Testis (tissue), 3 donors: ENCODE results near the gene LLGL2. TPM values are rescaled to one million over a fixed set of nuclear protein-coding genes. Genes with fewer than 3 reads are reported as not detected.
"Not testable (repeated sequence)": the region's sequence is repeated elsewhere in the genome, so short reads cannot be mapped to it uniquely, and the experiment has no call there.

Source experiments
- DNase-seq: peaks from one replicate; pipeline ENCODE4 v3.0.0-alpha.2; 2019
- H3K27ac ChIP-seq, 2 donors: fragments of 200-600 bp; sonication (generic); one replicate each; pipeline ENCODE4 v1.5.1; 2019
- H3K27me3 ChIP-seq: fragments of 200-600 bp; sonication (generic); one replicate; pipeline ENCODE4 v1.5.1; 2019
- H3K36me3 ChIP-seq: fragments of 200-600 bp; sonication (generic); one replicate; pipeline ENCODE4 v1.5.1; 2017; ENCODE audit warnings: low read depth; ENCODE audit errors: missing control alignments
- H3K4me1 ChIP-seq: fragments of 200-600 bp; sonication (generic); one replicate; pipeline ENCODE4 v1.5.1; 2019
- H3K4me3 ChIP-seq, 2 donors: fragments of 200-600 bp; sonication (generic); one replicate each; pipeline ENCODE4 v1.5.1; 2017 to 2019
- H3K9me3 ChIP-seq: fragments of 200-600 bp; sonication (generic); one replicate; pipeline ENCODE4 v1.5.1; 2017
- CTCF ChIP-seq, 3 experiments: fragments of 450-650 bp in 2 of 3; fragments of 200-600 bp in 1 of 3; sonication (generic) in 1 of 3; IDR thresholded peaks; one replicate each; pipeline ENCODE4 v1.5.1; 2016 to 2019; ENCODE audit warnings: antibody characterized with exemption in 3 of 3, mild to moderate bottlenecking in 2 of 3, moderate library complexity in 1 of 3
- POLR2A ChIP-seq: fragments of 450-650 bp; IDR thresholded peaks from one replicate; pipeline ENCODE4 v1.6.1; 2017; ENCODE audit warnings: antibody characterized with exemption, mild to moderate bottlenecking, moderate library complexity
- WGBS, 2 donors: methylation state at CpG; one replicate each; pipeline ENCODE4 v1.1.5; 2018; 5-methylcytosine and 5-hydroxymethylcytosine counted together
- intact Hi-C: fragments of 100-400 bp; cut with DNase I; formaldehyde crosslinking; loops from one replicate; pipeline ENCODE4 v1.15.1; 2023; ENCODE audit warnings: low total_unique reads
- polyA plus RNA-seq: library from polyadenylated mRNA; stranded (reverse); fragments of 350-450 nt; fragmentation: Illumina TruSeq; extraction: RNeasy Lipid Tissue Mini Kit (QIAGEN cat#74804); gene quantifications from one replicate; pipeline ENCODE4 v1.2.3, GENCODE V29; 2014; ENCODE audit warnings: low read depth, low replicate concordance; ENCODE audit not compliant: insufficient read depth
- total RNA-seq, 2 donors: library from RNA; depleted of rRNA; stranded (reverse); fragments of >200 nt; gene quantifications; one replicate each; pipeline ENCODE4 v1.2.3, GENCODE V29; 2016

LLGL2 gene
- total and polyA plus RNA-seq, 3 donors from 2014 or later, result 20.6 to 34.3 (median 22.9) TPM

- Histone ChIP-seq H3K4me3 (no peak overlapping the region), H3K36me3 (no peaks in the 10 kb centered on the region), H3K4me1 (peaks cover 45% of the 10 kb centered on the region), H3K27me3 (no peaks in the 10 kb centered on the region), H3K27ac (peak overlapping the region; percentile 6 to 76), H3K9me3 (no peaks in the 10 kb centered on the region)
- DNase-seq, result no peak
- WGBS, 2 donors, result 53 to 61% methylated on average over 11 of the region's 11 CpGs
- intact Hi-C loops, result no loop called here
- TF ChIP-seq POLR2A (no peak), CTCF (IDR thresholded peaks at IDR 0.05) (no peak)
These were observed 48.6 kb upstream of the LLGL2 start for GRCh38 chr17:75476752-75477489.

GRCh38 chr17:75477490-75477862 lies 48.0 kb upstream of the LLGL2 start:
- WGBS, 2 donors, result 69 to 77% methylated on average over 11 of the region's 11 CpGs
- H3K36me3 ChIP-seq, H3K27me3 ChIP-seq, DNase-seq, H3K9me3 ChIP-seq, intact Hi-C loops, H3K4me3 ChIP-seq: not testable (repeated sequence)
- Histone ChIP-seq H3K4me1 (peaks cover 45% of the 10 kb centered on the region), H3K27ac (peak overlapping the region; percentile 6 to 76)

GRCh38 chr17:75478508-75478907 lies 47.0 kb upstream of the LLGL2 start:
- WGBS, 2 donors, result 51 to 71% methylated on average over 7 of the region's 7 CpGs
- Histone ChIP-seq H3K4me3 (no peak overlapping the region), H3K27ac (peak overlapping the region in 1 of 2 donors; percentile 18), H3K36me3 (no peaks in the 10 kb centered on the region), H3K4me1 (peaks cover 45% of the 10 kb centered on the region), H3K27me3 (no peaks in the 10 kb centered on the region), H3K9me3 (no peaks in the 10 kb centered on the region)
- TF ChIP-seq CTCF (IDR thresholded peaks at IDR 0.05), result no peak
- no peak for TF ChIP-seq POLR2A
- no peak for DNase-seq
- intact Hi-C loops, result no loop called here

GRCh38 chr17:75480281-75480680 lies 45.2 kb upstream of the LLGL2 start:
- Histone ChIP-seq H3K27me3 (no peaks in the 10 kb centered on the region), H3K27ac (no peak overlapping the region), H3K9me3 (no peaks in the 10 kb centered on the region), H3K36me3 (no peaks in the 10 kb centered on the region), H3K4me1 (peaks cover 45% of the 10 kb centered on the region), H3K4me3 (no peak overlapping the region)
- TF ChIP-seq CTCF (IDR thresholded peaks at IDR 0.05), result no peak
- TF ChIP-seq POLR2A, result no peak
- intact Hi-C loops, result no loop called here
- no peak for DNase-seq
- WGBS, 2 donors, result 65 to 66% methylated on average over 5 to 6 of the region's 6 CpGs

- intact Hi-C loops, result no loop called here
- no peaks in the 10 kb centered on the region for H3K9me3 ChIP-seq
- no peaks in the 10 kb centered on the region for H3K27me3 ChIP-seq
- H3K4me3 ChIP-seq, result no peak overlapping the region
- no peaks in the 10 kb centered on the region for H3K36me3 ChIP-seq
- peaks cover 45% of the 10 kb centered on the region for H3K4me1 ChIP-seq
- WGBS, 2 donors, result 79 to 81% methylated on average over 12 to 13 of the region's 13 CpGs
- no peak overlapping the region for H3K27ac ChIP-seq
- no peak for TF ChIP-seq CTCF (IDR thresholded peaks at IDR 0.05)
- TF ChIP-seq POLR2A, result no peak
- DNase-seq, result no peak
These were observed 44.1 kb upstream of the LLGL2 start for GRCh38 chr17:75481194-75482068.
